DOHH2 (cell line): ENCODE results near the gene SLC6A11.

Source experiments
- EZH2phosphoT487 ChIP-seq: fragments of 200-600 bp; sonication (generic); IDR thresholded peaks from 2 replicates; pipeline ENCODE4 v1.6.1; 2017; ENCODE audit warnings: borderline replicate concordance, mild to moderate bottlenecking, antibody characterized with exemption, low read length, moderate library complexity, mixed read lengths
- TF ChIP-seq, protein P1 (sequence below): fragments of 200-600 bp; sonication (generic); IDR thresholded peaks from one replicate; pipeline ENCODE4 v1.5.1; 2014; ENCODE audit warnings: antibody characterized with exemption, mild to moderate bottlenecking, low read depth, low read length; ENCODE audit not compliant: poor library complexity, severe bottlenecking

DNA sequence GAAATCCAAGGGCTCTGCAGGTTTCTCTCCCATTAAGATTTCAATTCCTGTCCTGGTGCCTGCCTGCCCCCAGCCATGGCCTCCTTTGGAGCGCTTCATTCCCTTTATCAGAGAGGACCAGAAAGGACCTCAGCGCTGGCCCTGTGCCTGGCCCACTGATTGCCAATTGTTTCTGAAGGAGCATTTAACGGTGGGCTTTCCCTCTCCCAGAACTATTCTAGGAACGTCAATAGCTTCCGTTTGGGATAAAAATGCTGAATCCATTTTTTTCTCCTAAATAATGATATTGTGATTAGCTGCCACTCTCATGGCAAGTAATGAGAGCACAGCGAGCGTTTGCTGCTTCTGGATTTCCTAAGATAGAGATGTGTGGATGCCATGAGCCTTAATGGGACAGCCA lies 164.3 kb downstream of the SLC6A11 start:
- TF ChIP-seq, protein P1, sequence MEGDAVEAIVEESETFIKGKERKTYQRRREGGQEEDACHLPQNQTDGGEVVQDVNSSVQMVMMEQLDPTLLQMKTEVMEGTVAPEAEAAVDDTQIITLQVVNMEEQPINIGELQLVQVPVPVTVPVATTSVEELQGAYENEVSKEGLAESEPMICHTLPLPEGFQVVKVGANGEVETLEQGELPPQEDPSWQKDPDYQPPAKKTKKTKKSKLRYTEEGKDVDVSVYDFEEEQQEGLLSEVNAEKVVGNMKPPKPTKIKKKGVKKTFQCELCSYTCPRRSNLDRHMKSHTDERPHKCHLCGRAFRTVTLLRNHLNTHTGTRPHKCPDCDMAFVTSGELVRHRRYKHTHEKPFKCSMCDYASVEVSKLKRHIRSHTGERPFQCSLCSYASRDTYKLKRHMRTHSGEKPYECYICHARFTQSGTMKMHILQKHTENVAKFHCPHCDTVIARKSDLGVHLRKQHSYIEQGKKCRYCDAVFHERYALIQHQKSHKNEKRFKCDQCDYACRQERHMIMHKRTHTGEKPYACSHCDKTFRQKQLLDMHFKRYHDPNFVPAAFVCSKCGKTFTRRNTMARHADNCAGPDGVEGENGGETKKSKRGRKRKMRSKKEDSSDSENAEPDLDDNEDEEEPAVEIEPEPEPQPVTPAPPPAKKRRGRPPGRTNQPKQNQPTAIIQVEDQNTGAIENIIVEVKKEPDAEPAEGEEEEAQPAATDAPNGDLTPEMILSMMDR: no peak
- no peak for TF ChIP-seq EZH2phosphoT487
